ENCODE measurements around the gene E2F2. TPM values are rescaled to one million over a fixed set of nuclear protein-coding genes. Genes with fewer than 3 reads are reported as not detected.

The E2F2 gene
- total and polyA plus RNA-seq, 2 of the 4 experiments (the other 2 are of a cell fraction) = 0.36 to 0.51 TPM

DNA sequence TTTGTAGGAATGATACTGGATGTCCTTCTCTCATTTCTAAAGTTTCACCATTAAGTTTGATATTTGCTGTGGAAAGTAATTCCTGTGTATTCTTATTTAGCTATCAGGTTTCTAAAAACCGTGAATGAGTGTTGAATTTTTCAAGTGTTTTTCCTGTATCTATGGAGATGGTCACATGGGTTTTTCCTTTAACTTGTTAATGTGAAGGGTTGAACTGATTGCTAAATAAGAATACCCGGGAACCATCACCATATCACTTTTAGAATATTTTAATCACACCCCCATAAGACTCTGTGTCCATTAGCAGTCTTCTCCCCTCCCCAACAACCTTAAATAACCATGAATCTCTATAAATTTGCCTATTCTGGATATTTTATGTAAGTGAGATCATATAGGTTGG, 30.6 kb downstream of the E2F2 start:
- Histone ChIP-seq H4K91ac (ENCODE audit: insufficient read depth, low read depth, low read length) (no peak overlapping the region), H3K4ac (ENCODE audit: low read depth, low read length) (no peak overlapping the region), H2AFZ (replicated peaks; ENCODE audit: low read length, poor library complexity) (no peak overlapping the region), H3K14ac (replicated peaks; ENCODE audit: low read depth, low read length) (no peak overlapping the region), H3K4me1 (ENCODE audit: control insufficient read depth, insufficient read depth, low read length) (no peaks in the 10 kb centered on the region), H3K23ac (ENCODE audit: low read depth, low read length) (no peak overlapping the region), H3K79me1 (ENCODE audit: low read depth in 1 of 2, low read length in 2 of 2) (no peaks in the 10 kb centered on the region), H3K27ac (ENCODE audit: insufficient read depth, low read length) (no peak overlapping the region), H3K56ac (ENCODE audit: extremely low read depth, insufficient read depth, low read length) (no peak overlapping the region), H2BK15ac (ENCODE audit: low read depth, low read length) (no peak overlapping the region), H3K27me3 (ENCODE audit: control insufficient read depth, insufficient read depth, low read length) (no peaks in the 10 kb centered on the region), H3K4me2 (ENCODE audit: low read depth, low read length) (no peak overlapping the region), H3K9me3 (ENCODE audit: control insufficient read depth, insufficient read depth, low read length) (no peaks in the 10 kb centered on the region), H4K8ac (ENCODE audit: low read depth in 2 of 2, low read length in 2 of 2) (no peak overlapping the region), H3K9ac (ENCODE audit: low read depth, low read length) (no peak overlapping the region), H3K18ac (ENCODE audit: low read depth, low read length) (no peak overlapping the region), H3K9me1 (ENCODE audit: insufficient read depth, low read length) (peaks cover 4% of the 10 kb centered on the region; the same call in 1 of the 2 replicates), H3K36me3 (ENCODE audit: control insufficient read depth, insufficient read depth, low read length) (no peaks in the 10 kb centered on the region), H2BK20ac (ENCODE audit: low read depth, low read length) (no peak overlapping the region), H4K20me1 (ENCODE audit: insufficient read depth, low read length) (no peaks in the 10 kb centered on the region), H2BK5ac (ENCODE audit: low read depth, low read length, poor library complexity, severe bottlenecking) (no peak overlapping the region), H3K4me3 (ENCODE audit: insufficient read depth, low read depth, low read length) (no peak overlapping the region), H2AK5ac (ENCODE audit: low read depth, low read length) (no peak overlapping the region), H4K5ac (ENCODE audit: low read depth, low read length) (no peak overlapping the region), H2AK9ac (replicated peaks; ENCODE audit: low read depth, low read length, poor library complexity) (no peak overlapping the region), H2BK120ac (ENCODE audit: low read depth, low read length) (no peak overlapping the region)
- dilution Hi-C loops (cut with HindIII; ENCODE audit: low sequenced_read_pairs, unreplicated experiment) (no loop called here), in situ Hi-C loops (cut with MboI; ENCODE audit: low sequenced_read_pairs) (no loop called here), intact Hi-C loops (cut with micrococcal nuclease) (no loop called here)
- POLR2A ChIA-PET (ENCODE audit: unreplicated experiment) = no interaction called here
- CTCF ChIA-PET = interaction anchor here (0.6 kb wide), 1 partner anchor 207 kb away, joined by 3 read pairs; no protein-coding TSS in a partner anchor
- no peak for DNase-seq
- BruUV-seq (replicated peaks) = no TSS peak
- no CpG with 5 or more reads among the region's 2 CpGs for WGBS, 2 experiments (ENCODE audit: extremely low coverage in 2 of 2, insufficient read length in 1 of 2)
- ATAC-seq (ENCODE audit: low read depth) = no peak
- TF ChIP-seq RCOR1 (IDR thresholded peaks at IDR 0.05; ENCODE audit: insufficient replicate concordance, low read length) = no peak
- TF ChIP-seq, protein P1, sequence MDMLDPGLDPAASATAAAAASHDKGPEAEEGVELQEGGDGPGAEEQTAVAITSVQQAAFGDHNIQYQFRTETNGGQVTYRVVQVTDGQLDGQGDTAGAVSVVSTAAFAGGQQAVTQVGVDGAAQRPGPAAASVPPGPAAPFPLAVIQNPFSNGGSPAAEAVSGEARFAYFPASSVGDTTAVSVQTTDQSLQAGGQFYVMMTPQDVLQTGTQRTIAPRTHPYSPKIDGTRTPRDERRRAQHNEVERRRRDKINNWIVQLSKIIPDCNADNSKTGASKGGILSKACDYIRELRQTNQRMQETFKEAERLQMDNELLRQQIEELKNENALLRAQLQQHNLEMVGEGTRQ (IDR thresholded peaks at IDR 0.05; ENCODE audit: low read depth, low read length) = peak; percentile 17; the same call in 1 of the 2 replicates
- no peak for TF ChIP-seq MAZ (IDR thresholded peaks at IDR 0.05; ENCODE audit: borderline replicate concordance, low read depth, low read length)
- TF ChIP-seq SMC3 (IDR thresholded peaks at IDR 0.05; ENCODE audit: low read depth, low read length) = no peak

Measured in IMR-90 (cell line).